HCT116 (cell line): ENCODE data around the gene KRTAP12-4. TPM values are rescaled to one million over a fixed set of nuclear protein-coding genes. Genes with fewer than 3 reads are reported as not detected.

Source experiments
- ATAC-seq: fragments of 200-7000 bp; cut with Tn5 transposase; 2 replicates; pipeline ENCODE4 v1.9.1; 2020; ENCODE audit warnings: mild to moderate bottlenecking, moderate library complexity
- BruUV-seq: library from RNA; stranded (reverse); fragments of 400-500 nt; replicated peaks from 2 replicates; lab custom pipeline; 2021; lab: Mats Ljungman, UMichigan
- CTCF ChIA-PET: fragments of 300-600 bp; sonication (Branson Sonifier 250); formaldehyde crosslinking; loops from one replicate; lab custom pipeline; 2021; ENCODE audit warnings: antibody characterized with exemption; lab: Charles Lee
- POLR2A ChIA-PET: fragments of 300-600, 350-600 bp; sonication (Branson Sonifier 250); formaldehyde crosslinking; loops from one replicate; lab custom pipeline; 2021; ENCODE audit warnings: antibody characterized with exemption; lab: Charles Lee
- RAD21 ChIA-PET, 2 experiments: fragments of 300-600 bp; sonication (Branson Sonifier 250); formaldehyde crosslinking; loops; one replicate each; lab custom pipeline; 2023; ENCODE audit warnings: low total read pairs in 2 of 2; ENCODE audit not compliant: uncharacterized antibody in 2 of 2, unreplicated experiment in 2 of 2, low non-redundant PET in 1 of 2; lab: Charles Lee
- DNase-seq: peaks from one replicate; pipeline ENCODE4 v3.0.0-alpha.2; 2010; ENCODE audit warnings: low read depth, low spot score
- H2AFZ ChIP-seq: fragments of 200-600 bp; shearing (Covaris generic), sonication (generic); 2 replicates; pipeline ENCODE4 v1.6.1; 2017; ENCODE audit warnings: low read depth, mixed run types, mixed read lengths, antibody characterized with exemption, low read length; ENCODE audit not compliant: poor library complexity, severe bottlenecking
- H3K27ac ChIP-seq: 2 replicates; pipeline ENCODE4 v1.5.1; 2012; ENCODE audit warnings: low read depth, low read length
- H3K27me3 ChIP-seq: fragments of 200-600 bp; sonication (generic); 2 replicates; pipeline ENCODE4 v1.6.1; 2016; ENCODE audit warnings: mixed run types, low read length, mixed read lengths; ENCODE audit not compliant: insufficient read depth
- H3K36me3 ChIP-seq, 2 experiments: fragments of 200-500 bp in 1 of 2; fragments of 200-600 bp in 1 of 2; sonication (Bioruptor generic) in 1 of 2; sonication (generic) in 1 of 2; 2 replicates each; pipeline versions ENCODE4 v1.5.1 to v1.6.1; 2014 to 2016; ENCODE audit warnings: low read length in 2 of 2, inconsistent platforms in 1 of 2, mixed read lengths in 1 of 2, mixed run types in 1 of 2; ENCODE audit not compliant: insufficient read depth in 2 of 2, control insufficient read depth in 1 of 2
- H3K4me1 ChIP-seq, 2 experiments: fragments of 200-600 bp in 1 of 2; sonication (generic) in 1 of 2; 2 replicates each; pipeline versions ENCODE4 v1.5.1 to v1.6.1; 2012 to 2017; ENCODE audit warnings: low read length in 2 of 2, inconsistent platforms in 1 of 2, mild to moderate bottlenecking in 1 of 2, mixed read lengths in 1 of 2, mixed run types in 1 of 2, moderate library complexity in 1 of 2; ENCODE audit not compliant: insufficient read depth in 2 of 2, control insufficient read depth in 1 of 2
- H3K4me2 ChIP-seq: fragments of 200-600 bp; sonication (generic); 2 replicates; pipeline ENCODE4 v1.6.1; 2017; ENCODE audit warnings: mixed run types, low read length, mixed read lengths
- H3K4me3 ChIP-seq, 2 experiments: fragments of 200-600 bp in 1 of 2; sonication (generic) in 1 of 2; replicated peaks in 1 of 2; 2 replicates each; pipeline ENCODE4 v1.5.1; 2011 to 2016; ENCODE audit warnings: low read length in 2 of 2, control low read depth in 1 of 2, low read depth in 1 of 2, mild to moderate bottlenecking in 1 of 2, mixed read lengths in 1 of 2, mixed run types in 1 of 2
- H3K79me2 ChIP-seq: fragments of 200-600 bp; sonication (generic); 2 replicates; pipeline ENCODE4 v1.6.1; 2017; ENCODE audit warnings: mild to moderate bottlenecking, mixed run types, low read length, moderate library complexity, mixed read lengths; ENCODE audit not compliant: insufficient read depth
- H3K9ac ChIP-seq: fragments of 200-600 bp; sonication (generic); 2 replicates; pipeline ENCODE4 v1.6.1; 2016; ENCODE audit warnings: low read length, mixed read lengths
- H3K9me2 ChIP-seq: fragments of 200-600 bp; sonication (generic), shearing (Covaris generic); 2 replicates; pipeline ENCODE4 v1.6.1; 2017; ENCODE audit warnings: mixed run types, mild to moderate bottlenecking, moderate library complexity; ENCODE audit not compliant: insufficient read depth
- H3K9me3 ChIP-seq, 2 experiments: fragments of 200-500 bp in 1 of 2; fragments of 200-600 bp in 1 of 2; sonication (Bioruptor generic) in 1 of 2; sonication (generic) in 1 of 2; 2 replicates each; pipeline ENCODE4 v1.6.1; 2014 to 2017; ENCODE audit warnings: low read length in 2 of 2, mixed read lengths in 2 of 2, inconsistent platforms in 1 of 2, low read depth in 1 of 2, mild to moderate bottlenecking in 1 of 2, mixed run types in 1 of 2, moderate library complexity in 1 of 2; ENCODE audit not compliant: control insufficient read depth in 1 of 2, insufficient read depth in 1 of 2
- H4K20me1 ChIP-seq: fragments of 200-600 bp; sonication (generic), shearing (Covaris generic); 2 replicates; pipeline ENCODE4 v1.6.1; 2017; ENCODE audit warnings: mixed run types, mild to moderate bottlenecking, moderate library complexity; ENCODE audit not compliant: insufficient read depth
- ATF3 ChIP-seq: IDR thresholded peaks from 2 replicates; pipeline ENCODE4 v1.6.1; 2012
- CBX3 ChIP-seq: IDR thresholded peaks from 2 replicates; pipeline ENCODE4 v1.6.1; 2012; ENCODE audit warnings: low read depth
- CTCF ChIP-seq, 3 experiments: fragments of 200-600 bp in 1 of 3; sonication (generic) in 1 of 3; IDR thresholded peaks in 2 of 3; conservative IDR thresholded peaks in 1 of 3; 2 replicates each; pipeline ENCODE4 v1.5.1; 2012 to 2017; ENCODE audit warnings: low read depth in 2 of 3, low read length in 2 of 3, antibody characterized with exemption in 1 of 3, borderline replicate concordance in 1 of 3, control low read depth in 1 of 3, mild to moderate bottlenecking in 1 of 3, mixed read lengths in 1 of 3, mixed run types in 1 of 3, moderate library complexity in 1 of 3; ENCODE audit not compliant: insufficient read depth in 1 of 3
- EGR1 ChIP-seq: IDR thresholded peaks from 2 replicates; pipeline ENCODE4 v1.6.1; 2012; ENCODE audit warnings: low read depth
- EZH2 ChIP-seq: fragments of 200-600 bp; sonication (generic); IDR thresholded peaks from 2 replicates; pipeline ENCODE4 v1.6.1; 2017; ENCODE audit warnings: antibody characterized with exemption, mixed run types
- FOSL1 ChIP-seq: IDR thresholded peaks from 2 replicates; pipeline ENCODE4 v1.6.1; 2012; ENCODE audit warnings: low read depth
- MAX ChIP-seq: IDR thresholded peaks from 2 replicates; pipeline ENCODE4 v1.6.1; 2012
- SIN3A ChIP-seq: IDR thresholded peaks from 2 replicates; pipeline ENCODE4 v1.6.1; 2012; ENCODE audit warnings: low read depth
- SP1 ChIP-seq: IDR thresholded peaks from 2 replicates; pipeline ENCODE4 v1.6.1; 2012; ENCODE audit warnings: low read depth
- SRF ChIP-seq: IDR thresholded peaks from 2 replicates; pipeline ENCODE4 v1.6.1; 2012; ENCODE audit warnings: low read depth
- YY1 ChIP-seq: IDR thresholded peaks from 2 replicates; pipeline ENCODE4 v1.6.1; 2011; ENCODE audit warnings: low read length, low read depth, moderate library complexity, mild to moderate bottlenecking; ENCODE audit not compliant: insufficient replicate concordance; ENCODE audit errors: extremely low read depth
- ZBTB33 ChIP-seq: IDR thresholded peaks from 2 replicates; pipeline ENCODE4 v1.6.1; 2011; ENCODE audit warnings: mild to moderate bottlenecking, low read length, moderate library complexity; ENCODE audit not compliant: insufficient replicate concordance; ENCODE audit errors: extremely low read depth
- ZFX ChIP-seq: fragments of 450-650 bp; IDR thresholded peaks from 2 replicates; pipeline ENCODE4 v1.6.1; 2017
- intact Hi-C: fragments of 100-400 bp; cut with micrococcal nuclease; formaldehyde crosslinking; loops from 2 replicates; pipeline ENCODE4 v1.10.0; 2022
- total RNA-seq: library from RNA; stranded (reverse); gene quantifications from one replicate; pipeline ENCODE4 v1.2.1, GENCODE V29; 2021; ENCODE audit not compliant: unreplicated experiment

KRTAP12-4 gene
- total RNA-seq, 1 experiment from 2014 or later = not detected

GRCh38 chr21:44656868-44657267 is 2.4 kb upstream of the KRTAP12-4 start:
- RAD21 ChIA-PET = no interaction called here
- H4K20me1 ChIP-seq = no peaks in the 10 kb centered on the region
- no peak overlapping the region for H3K4me2 ChIP-seq
- CTCF ChIA-PET = no interaction called here
- no peak for DNase-seq
- no peak overlapping the region for H3K9ac ChIP-seq
- intact Hi-C loops = no loop called here
- no peaks in the 10 kb centered on the region for H3K36me3 ChIP-seq
- TF ChIP-seq ATF3 (no peak), MAX (no peak), CBX3 (no peak), ZFX (no peak), SIN3A (no peak), YY1 (no peak), SRF (no peak), SP1 (no peak), CTCF (IDR thresholded peaks at IDR 0.05 in 2 of 3, conservative IDR thresholded peaks at IDR 0.05 in 1 of 3; ENCODE audit: borderline replicate concordance in 1 of 3, insufficient read depth in 1 of 3, low read depth in 2 of 3, low read length in 2 of 3) (no peak), FOSL1 (no peak), ZBTB33 (no peak), EZH2 (no peak), EGR1 (no peak)
- H3K4me3 ChIP-seq = no peak overlapping the region
- no peaks in the 10 kb centered on the region for H3K79me2 ChIP-seq
- no peaks in the 10 kb centered on the region for H3K9me3 ChIP-seq
- no peaks in the 10 kb centered on the region for H3K4me1 ChIP-seq
- BruUV-seq = no TSS peak
- H2AFZ ChIP-seq = no peak overlapping the region
- no peaks in the 10 kb centered on the region for H3K27me3 ChIP-seq
- no peak for ATAC-seq
- no peaks in the 10 kb centered on the region for H3K9me2 ChIP-seq
- POLR2A ChIA-PET = no interaction called here
- H3K27ac ChIP-seq = no peak overlapping the region
